Cardiac muscle cell (in vitro differentiated cells and primary cell): ENCODE data around the gene POFUT2. TPM values are rescaled to one million over a fixed set of nuclear protein-coding genes. Genes with fewer than 3 reads are reported as not detected.
A peak's percentile ranks its signal among the peaks of the same experiment; 100 is the strongest.

ENCODE experiments used
- DNase-seq, 2 donors: peaks; one replicate each; pipeline versions ENCODE4 v3.0.0 to v3.0.0-alpha.2; 2010 to 2017; ENCODE audit warnings: low read depth in 1 of 2, low spot score in 1 of 2
- H3K27ac ChIP-seq: fragments of 200-600 bp; sonication (generic); 2 replicates; pipeline ENCODE4 v1.5.1; 2016
- H3K27me3 ChIP-seq: fragments of 200-600 bp; sonication (generic); 2 replicates; pipeline ENCODE4 v1.6.0; 2016; ENCODE audit warnings: control low read depth
- H3K36me3 ChIP-seq: fragments of 200-600 bp; sonication (generic); 2 replicates; pipeline ENCODE4 v1.5.1; 2016; ENCODE audit warnings: control low read depth
- H3K4me1 ChIP-seq: fragments of 200-600 bp; sonication (generic); 2 replicates; pipeline ENCODE4 v1.8.1; 2017; ENCODE audit warnings: low read depth, mild to moderate bottlenecking, mixed run types
- H3K4me3 ChIP-seq: fragments of 200-600 bp; sonication (generic); 2 replicates; pipeline ENCODE4 v1.5.1; 2016; ENCODE audit warnings: mild to moderate bottlenecking
- H3K9me3 ChIP-seq: fragments of 200-600 bp; sonication (generic); 2 replicates; pipeline ENCODE4 v1.5.1; 2017; ENCODE audit warnings: low read depth, mild to moderate bottlenecking, control low read depth
- polyA plus RNA-seq: library from polyadenylated mRNA; unstranded; fragments of >200 nt; fragmentation: Nextera tagmentation; extraction: Ambion mirVana; gene quantifications from 2 replicates; pipeline ENCODE4 v1.2.1, GENCODE V29; 2016
- total RNA-seq: library from RNA; depleted of rRNA; stranded (reverse); fragments of >200 nt; gene quantifications from 2 replicates; pipeline ENCODE4 v1.2.3, GENCODE V29; 2016
- TF ChIP-seq, protein P1 (sequence below): IDR thresholded peaks from 2 replicates; pipeline ENCODE4 v1.5.1; 2012; ENCODE audit warnings: low read depth, mild to moderate bottlenecking, low read length

Gene POFUT2
- total and polyA plus RNA-seq, 2 experiments from 2014 or later: 46.1 to 46.8 TPM

DNA sequence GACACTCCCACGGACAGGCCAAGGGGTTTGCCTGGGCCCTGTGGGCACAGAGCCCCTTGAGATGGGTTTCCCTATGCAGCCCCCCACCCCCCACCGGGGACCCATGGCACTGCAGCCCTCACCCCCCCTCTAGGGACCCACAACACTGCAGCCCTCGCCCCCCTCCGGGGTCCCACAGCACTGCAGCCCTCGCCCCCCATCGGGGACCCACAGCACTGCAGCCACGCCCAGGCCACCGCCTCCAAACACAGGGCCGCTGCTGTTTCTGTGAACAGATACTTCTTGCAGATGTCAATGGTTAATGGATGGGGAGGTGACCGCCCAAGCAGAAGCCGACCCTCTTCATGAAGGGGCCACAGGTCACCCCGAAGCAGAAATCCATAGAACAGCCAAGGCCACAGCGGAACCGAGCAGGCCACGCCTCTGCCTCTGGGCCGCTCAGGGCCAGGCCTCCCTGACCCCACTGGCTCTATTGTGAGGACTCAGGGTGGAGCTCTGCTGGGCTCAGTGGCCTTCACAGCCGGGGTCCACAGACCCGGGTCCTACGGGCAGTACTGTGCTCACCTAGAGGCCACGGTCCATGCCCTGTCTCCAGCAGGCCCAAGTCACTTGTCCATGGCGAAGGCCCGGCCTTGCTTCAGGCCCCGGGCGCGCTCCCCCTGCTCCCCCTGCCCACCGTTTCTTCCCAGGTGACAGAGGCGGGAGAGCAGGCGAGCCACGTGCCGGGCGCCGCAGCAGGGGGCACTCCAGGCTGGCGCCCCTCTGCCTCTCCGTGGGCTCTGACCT lies 4.1 kb upstream of the POFUT2 start:
- Histone ChIP-seq H3K9me3 (no peaks in the 10 kb centered on the region), H3K36me3 (no peaks in the 10 kb centered on the region), H3K27me3 (no peaks in the 10 kb centered on the region), H3K4me1 (peaks cover 38% of the 10 kb centered on the region), H3K27ac (peak overlapping the region; percentile 38), H3K4me3 (no peak overlapping the region)
- no peak for DNase-seq
- TF ChIP-seq, protein P1, sequence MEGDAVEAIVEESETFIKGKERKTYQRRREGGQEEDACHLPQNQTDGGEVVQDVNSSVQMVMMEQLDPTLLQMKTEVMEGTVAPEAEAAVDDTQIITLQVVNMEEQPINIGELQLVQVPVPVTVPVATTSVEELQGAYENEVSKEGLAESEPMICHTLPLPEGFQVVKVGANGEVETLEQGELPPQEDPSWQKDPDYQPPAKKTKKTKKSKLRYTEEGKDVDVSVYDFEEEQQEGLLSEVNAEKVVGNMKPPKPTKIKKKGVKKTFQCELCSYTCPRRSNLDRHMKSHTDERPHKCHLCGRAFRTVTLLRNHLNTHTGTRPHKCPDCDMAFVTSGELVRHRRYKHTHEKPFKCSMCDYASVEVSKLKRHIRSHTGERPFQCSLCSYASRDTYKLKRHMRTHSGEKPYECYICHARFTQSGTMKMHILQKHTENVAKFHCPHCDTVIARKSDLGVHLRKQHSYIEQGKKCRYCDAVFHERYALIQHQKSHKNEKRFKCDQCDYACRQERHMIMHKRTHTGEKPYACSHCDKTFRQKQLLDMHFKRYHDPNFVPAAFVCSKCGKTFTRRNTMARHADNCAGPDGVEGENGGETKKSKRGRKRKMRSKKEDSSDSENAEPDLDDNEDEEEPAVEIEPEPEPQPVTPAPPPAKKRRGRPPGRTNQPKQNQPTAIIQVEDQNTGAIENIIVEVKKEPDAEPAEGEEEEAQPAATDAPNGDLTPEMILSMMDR: no peak

DNA sequence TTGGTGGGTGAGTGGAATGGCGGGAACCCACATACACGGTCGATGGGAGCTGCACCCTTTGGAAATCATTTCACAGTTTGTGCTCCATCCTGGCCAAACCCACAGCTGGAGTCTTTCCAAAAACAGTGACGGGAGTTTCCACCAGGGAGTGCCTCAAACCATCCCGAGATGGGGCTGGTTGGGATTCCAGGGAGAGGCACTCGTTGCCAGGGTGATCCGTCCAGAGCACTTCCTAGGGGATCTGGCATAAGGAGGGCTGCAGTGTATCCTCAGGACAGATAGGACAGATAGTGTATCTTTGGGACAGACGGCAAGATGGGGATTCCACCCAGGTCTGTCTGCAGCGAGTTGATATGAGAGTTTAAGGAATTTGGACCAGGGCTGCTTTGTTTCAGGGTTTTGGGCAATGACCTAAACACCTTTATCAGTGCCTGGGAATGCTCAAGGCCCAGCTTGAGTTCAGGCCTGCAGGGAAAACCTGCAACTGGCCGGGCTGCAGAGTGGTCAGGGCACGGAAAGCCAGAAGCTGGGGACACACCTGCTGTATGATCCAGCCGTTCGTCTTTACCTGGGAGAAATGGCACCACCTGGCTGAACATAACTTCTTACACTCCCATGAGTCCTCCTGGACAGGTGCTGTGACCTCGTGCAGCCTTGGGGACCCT lies 3.4 kb upstream of the POFUT2 start:
- Histone ChIP-seq H3K9me3 (no peaks in the 10 kb centered on the region), H3K27me3 (no peaks in the 10 kb centered on the region), H3K36me3 (no peaks in the 10 kb centered on the region), H3K4me1 (peaks cover 33% of the 10 kb centered on the region), H3K4me3 (no peak overlapping the region), H3K27ac (peak overlapping the region; percentile 11)
- DNase-seq: peak in 1 of 2 donors; percentile 85
- TF ChIP-seq, protein P1: no peak

DNA sequence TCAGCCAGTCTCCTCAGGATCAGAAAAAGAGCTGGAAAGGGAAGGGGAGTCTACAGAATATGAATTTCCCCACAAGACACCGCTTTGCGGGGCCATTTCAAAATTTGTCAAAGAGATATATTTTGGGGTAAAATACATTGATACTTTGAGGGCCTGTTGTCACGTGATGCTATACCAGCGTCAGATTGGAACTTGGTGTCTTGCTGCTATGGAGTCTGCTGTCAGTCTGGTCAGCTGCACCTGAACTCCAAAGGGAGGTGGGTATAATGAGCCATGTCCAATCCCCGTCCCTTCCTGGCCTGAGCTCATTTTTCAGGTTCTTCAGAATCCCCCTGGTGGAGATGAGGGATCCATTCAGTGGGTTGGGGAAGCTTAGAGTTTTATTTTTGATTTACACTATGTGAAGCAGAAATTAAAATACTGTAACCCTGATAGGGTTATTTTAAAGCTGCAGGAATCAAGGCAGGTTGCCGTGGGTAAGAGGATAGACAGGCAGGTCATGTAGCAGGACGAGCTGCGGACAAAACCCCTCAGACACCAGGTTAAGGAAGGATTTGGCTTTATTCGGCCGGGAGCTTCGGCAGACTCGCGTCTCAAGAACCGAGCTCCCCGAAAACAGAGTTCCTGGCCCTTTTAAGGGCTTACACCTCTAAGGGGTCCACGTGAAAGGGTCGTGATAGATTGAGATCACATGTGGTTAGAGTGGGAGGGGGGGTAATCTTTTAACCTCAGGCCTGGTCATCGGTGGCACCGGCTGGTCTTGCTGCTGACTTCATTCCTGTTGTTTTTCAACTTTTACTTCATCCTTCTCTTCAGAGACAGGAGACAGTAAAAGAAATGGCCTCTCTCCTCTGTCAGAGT lies 2.2 kb upstream of the POFUT2 start:
- Histone ChIP-seq H3K9me3 (no peaks in the 10 kb centered on the region), H3K27ac (no peak overlapping the region), H3K4me3 (no peak overlapping the region), H3K27me3 (no peaks in the 10 kb centered on the region), H3K36me3 (peaks cover 10% of the 10 kb centered on the region), H3K4me1 (peaks cover 30% of the 10 kb centered on the region)
- TF ChIP-seq, protein P1: peak; percentile 31
- peak in 1 of 2 donors; percentile 34 for DNase-seq

DNA sequence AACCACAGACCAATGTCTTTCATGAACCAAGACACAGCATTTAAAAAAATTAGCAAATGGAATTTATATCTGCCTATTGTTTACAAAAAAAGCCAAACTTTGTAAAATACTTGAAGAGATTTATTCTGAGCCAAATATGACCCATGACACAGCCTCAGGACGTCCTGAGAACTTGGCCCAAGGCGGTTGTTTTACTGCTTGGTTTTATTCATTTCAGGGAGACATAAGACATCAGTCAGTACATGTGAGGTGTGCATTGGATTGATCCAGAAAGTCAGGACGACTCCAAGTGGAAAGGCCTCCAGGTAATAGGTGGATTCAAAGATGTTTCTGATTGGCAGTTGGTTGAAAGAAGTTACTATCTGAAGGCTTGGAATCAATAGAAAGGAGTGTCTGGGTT lies 1.4 kb upstream of the POFUT2 start:
- no peaks in the 10 kb centered on the region for H3K27me3 ChIP-seq

DNA sequence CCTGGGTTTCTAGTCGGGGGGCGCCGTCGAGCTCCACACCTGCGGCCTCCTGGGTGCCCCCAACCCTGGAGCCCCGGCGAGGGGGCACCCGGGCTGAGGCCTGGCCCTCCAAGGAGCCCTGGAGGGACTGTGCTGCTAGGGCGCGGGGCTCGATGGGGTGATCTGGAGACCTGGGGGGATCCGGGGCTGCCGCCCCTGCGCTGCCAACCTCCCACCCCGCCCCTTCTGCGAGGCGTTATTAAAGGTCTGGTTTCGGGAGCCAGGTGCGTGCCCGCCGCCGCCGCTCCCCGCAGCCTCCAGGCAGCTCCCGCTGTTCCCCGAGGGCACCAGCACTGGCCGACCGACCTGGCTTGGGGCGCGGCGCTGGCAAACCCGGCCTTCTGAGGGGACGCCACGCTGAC lies 746 bp upstream of the POFUT2 start:
- TF ChIP-seq, protein P1: no peak
- Histone ChIP-seq H3K4me3 (peak overlapping the region; percentile 99), H3K27me3 (no peaks in the 10 kb centered on the region), H3K4me1 (peaks cover 16% of the 10 kb centered on the region), H3K36me3 (peaks cover 19% of the 10 kb centered on the region), H3K9me3 (no peaks in the 10 kb centered on the region), H3K27ac (no peak overlapping the region)
- DNase-seq: no peak

More for the DNA sequence above, 1.4 kb upstream of the POFUT2 start:
- Histone ChIP-seq H3K4me3 (no peak overlapping the region), H3K27ac (no peak overlapping the region), H3K4me1 (peaks cover 23% of the 10 kb centered on the region), H3K9me3 (no peaks in the 10 kb centered on the region), H3K36me3 (peaks cover 16% of the 10 kb centered on the region)
- TF ChIP-seq, protein P1: no peak
- no peak for DNase-seq
